K562 (cell line): ENCODE measurements around the gene ADGRB3. TPM values are rescaled to one million over a fixed set of nuclear protein-coding genes. Genes with fewer than 3 reads are reported as not detected.

ENCODE experiments used
- ATAC-seq: fragments of 200-7000 bp; cut with Tn5 transposase; 3 replicates; pipeline ENCODE4 v1.9.1; 2020; ENCODE audit warnings: moderate library complexity
- BruUV-seq: library from RNA; stranded (reverse); fragments of 400-500 nt; replicated peaks from 2 replicates; lab custom pipeline; 2021; lab: Mats Ljungman, UMichigan
- CTCF ChIA-PET: fragments of 300-600 bp; formaldehyde crosslinking; extraction: SDS; loops from one replicate; lab custom pipeline; 2021; ENCODE audit warnings: low intra/inter-chr PET ratio; lab: Yijun Ruan, JAX
- POLR2A ChIA-PET: fragments of 300-600, 350-650 bp; sonication (Branson Sonifier 250); formaldehyde crosslinking; extraction: SDS; loops from one replicate; lab custom pipeline; 2021; ENCODE audit warnings: antibody characterized with exemption, inconsistent platforms; lab: Yijun Ruan, JAX
- DNase-seq, 4 experiments: peaks; one replicate each; pipeline versions ENCODE4 v3.0.0 to v3.0.0-alpha.2; 2011 to 2018; ENCODE audit warnings: low spot score in 3 of 4, mixed read lengths in 3 of 4; ENCODE audit errors: extremely low read depth in 1 of 4
- FAIRE-seq: peaks from 2 replicates; lab custom pipeline; 2011; peaks lifted over from hg19 to GRCh38; lab: Jason Lieb, UNC
- H2AFZ ChIP-seq: 2 replicates; pipeline ENCODE4 v1.6.0; 2011; ENCODE audit warnings: low read depth, low read length, control low read depth, inconsistent platforms
- H3K27ac ChIP-seq: fragments of 200-600 bp; 3 replicates; pipeline ENCODE4 v1.8.0; 2011; ENCODE audit warnings: low read depth, mild to moderate bottlenecking, control low read depth, inconsistent platforms, low read length, moderate library complexity, mixed read lengths; ENCODE audit errors: extremely low read depth
- H3K27me3 ChIP-seq, 2 experiments: fragments of 300-600 bp in 1 of 2; 2 replicates in 1 of 2; 3 replicates in 1 of 2; pipeline versions ENCODE4 v1.6.0 to v1.8.0; 2011; ENCODE audit warnings: inconsistent platforms in 2 of 2, low read length in 2 of 2, mild to moderate bottlenecking in 1 of 2, mixed read lengths in 1 of 2, moderate library complexity in 1 of 2; ENCODE audit not compliant: control insufficient read depth in 2 of 2, insufficient read depth in 2 of 2
- H3K36me3 ChIP-seq: fragments of 300-600 bp; 3 replicates; pipeline ENCODE4 v1.8.0; 2011; ENCODE audit warnings: mild to moderate bottlenecking, low read length, inconsistent platforms; ENCODE audit not compliant: control insufficient read depth, insufficient read depth
- H3K4me1 ChIP-seq, 2 experiments: fragments of 200-600 bp in 1 of 2; replicated peaks in 1 of 2; 2 replicates in 1 of 2; 3 replicates in 1 of 2; pipeline versions ENCODE4 v1.5.1 to v1.8.0; 2011; ENCODE audit warnings: inconsistent platforms in 2 of 2, low read length in 2 of 2, mild to moderate bottlenecking in 1 of 2, mixed read lengths in 1 of 2, moderate library complexity in 1 of 2; ENCODE audit not compliant: control insufficient read depth in 2 of 2, insufficient read depth in 2 of 2
- H3K4me2 ChIP-seq: 2 replicates; pipeline ENCODE4 v1.6.1; 2011; ENCODE audit warnings: low read length, control low read depth, inconsistent platforms, mixed read lengths; ENCODE audit not compliant: insufficient read depth
- H3K4me3 ChIP-seq: fragments of 200-600 bp; sonication (generic), shearing (Covaris generic); 2 replicates; pipeline ENCODE4 v1.5.1; 2016; ENCODE audit warnings: control low read depth, inconsistent platforms
- H3K79me2 ChIP-seq: fragments of 200-600 bp; 3 replicates; pipeline ENCODE4 v1.8.0; 2011; ENCODE audit warnings: low read length, inconsistent platforms; ENCODE audit not compliant: control insufficient read depth, insufficient read depth
- H3K9ac ChIP-seq, 2 experiments: 2 replicates each; pipeline versions ENCODE4 v1.6.0 to v1.6.1; 2011; ENCODE audit warnings: low read depth in 2 of 2, low read length in 2 of 2, control low read depth in 1 of 2, inconsistent platforms in 1 of 2, mild to moderate bottlenecking in 1 of 2, mixed read lengths in 1 of 2; ENCODE audit not compliant: insufficient read depth in 1 of 2
- H3K9me1 ChIP-seq: one replicate; pipeline ENCODE4 v1.6.0; 2011; ENCODE audit warnings: inconsistent platforms, mild to moderate bottlenecking, low read length, moderate library complexity; ENCODE audit not compliant: control insufficient read depth, insufficient read depth
- H3K9me3 ChIP-seq: replicated peaks from 2 replicates; pipeline ENCODE4 v1.5.1; 2011; ENCODE audit warnings: low read depth, low read length, inconsistent platforms; ENCODE audit not compliant: control insufficient read depth, insufficient read depth
- H4K20me1 ChIP-seq: replicated peaks from 2 replicates; pipeline ENCODE4 v1.6.1; 2011; ENCODE audit warnings: low read length, inconsistent platforms, mixed read lengths; ENCODE audit not compliant: control insufficient read depth, insufficient read depth
- ASH1L ChIP-seq: fragments of 450-650 bp; IDR thresholded peaks from 2 replicates; pipeline ENCODE4 v1.6.1; 2018; ENCODE audit warnings: borderline replicate concordance, mild to moderate bottlenecking, low read depth; ENCODE audit not compliant: partially characterized antibody
- TAF15 ChIP-seq: fragments of 200-400 bp; formaldehyde crosslinking; IDR thresholded peaks from 2 replicates; pipeline ENCODE4 v1.6.1; 2017; ENCODE audit warnings: mild to moderate bottlenecking, low read depth, low read length, moderate library complexity
- ZNF398 ChIP-seq: fragments of 250-450 bp; sonication (Bioruptor Pico); IDR thresholded peaks from 2 replicates; pipeline ENCODE4 v1.8.0; 2021; ENCODE audit warnings: moderate library complexity, mild to moderate bottlenecking, inconsistent platforms
- WGBS: fragments of 100-300 bp; shearing (Covaris generic); methylation state at CpG from one replicate; pipeline ENCODE4 v1.1.6; 2016; ENCODE audit warnings: low coverage, mixed read lengths; ENCODE audit not compliant: insufficient coverage; ENCODE audit errors: missing lambda C conversion rate; 5-methylcytosine and 5-hydroxymethylcytosine counted together
- in situ Hi-C: fragments of 300-500 bp; cut with MboI; formaldehyde crosslinking; loops from 4 replicates; pipeline ENCODE4 v1.15.0; 2018; ENCODE audit warnings: inconsistent platforms, mixed read lengths
- intact Hi-C: fragments of 100-400 bp; cut with micrococcal nuclease; formaldehyde crosslinking; loops from 2 replicates; pipeline ENCODE4 v1.14.2; 2022
- polyA plus RNA-seq, 8 experiments: library from polyadenylated mRNA; depleted of rRNA in 4 of 8; stranded (reverse) in 5 of 8; unstranded in 3 of 8; fragments of >200 nt; fragmentation: Nextera tagmentation in 2 of 8; fragmentation: Illumina TruSeq in 1 of 8; extraction: Ambion mirVana in 2 of 8; extraction: Trizol in 1 of 8; gene quantifications; 2 replicates each; pipeline versions ENCODE4 v1.2.1 to v1.2.3, GENCODE V29; 2011 to 2014; ENCODE audit warnings: inconsistent platforms in 1 of 8, missing spikeins in 1 of 8
- total RNA-seq, 7 experiments: library from RNA; depleted of rRNA in 6 of 7; stranded (reverse); fragments of >200 nt in 6 of 7; fragmentation: Illumina TruSeq in 2 of 7; extraction: Trizol in 2 of 7; gene quantifications; 2 replicates each; pipeline versions ENCODE4 v1.2.1 to v1.2.3, GENCODE V29; 2011 to 2021; ENCODE audit warnings: low replicate concordance in 1 of 7

Gene ADGRB3
- total and polyA plus RNA-seq, 9 of the 15 experiments (the other 6 are each of a cell fraction or from before 2014, with no cell fraction given): 0.90 to 7.8 (median 2.4) TPM

GRCh38 chr6:69337311-69337710, 702.2 kb downstream of the ADGRB3 start:
- Histone ChIP-seq H3K27ac (no peak overlapping the region), H3K9me1 (no peaks in the 10 kb centered on the region), H3K27me3 (no peaks in the 10 kb centered on the region), H3K9ac (no peak overlapping the region), H3K4me1 (no peaks in the 10 kb centered on the region), H3K79me2 (no peaks in the 10 kb centered on the region), H3K4me2 (no peak overlapping the region), H3K9me3 (no peaks in the 10 kb centered on the region), H3K36me3 (no peaks in the 10 kb centered on the region), H4K20me1 (no peaks in the 10 kb centered on the region), H2AFZ (no peak overlapping the region), H3K4me3 (no peak overlapping the region)
- no TSS peak for BruUV-seq
- ChIA-PET POLR2A (no interaction called here), CTCF (no interaction called here)
- DNase-seq (no peak), FAIRE-seq (no peak), ATAC-seq (no peak)
- intact Hi-C loops (no loop called here), in situ Hi-C loops (no loop called here)
- TF ChIP-seq ZNF398 (CRISPR knock-in tag) (no peak), ASH1L (no peak), TAF15 (no peak)
- WGBS: 0% methylated on average over 3 of the region's 3 CpGs
